ENCODE results near the gene ALDH4A1. TPM values are rescaled to one million over a fixed set of nuclear protein-coding genes. Genes with fewer than 3 reads are reported as not detected.

Gene ALDH4A1
- total RNA-seq, 1 experiment from 2014 or later = 31.0 TPM

DNA sequence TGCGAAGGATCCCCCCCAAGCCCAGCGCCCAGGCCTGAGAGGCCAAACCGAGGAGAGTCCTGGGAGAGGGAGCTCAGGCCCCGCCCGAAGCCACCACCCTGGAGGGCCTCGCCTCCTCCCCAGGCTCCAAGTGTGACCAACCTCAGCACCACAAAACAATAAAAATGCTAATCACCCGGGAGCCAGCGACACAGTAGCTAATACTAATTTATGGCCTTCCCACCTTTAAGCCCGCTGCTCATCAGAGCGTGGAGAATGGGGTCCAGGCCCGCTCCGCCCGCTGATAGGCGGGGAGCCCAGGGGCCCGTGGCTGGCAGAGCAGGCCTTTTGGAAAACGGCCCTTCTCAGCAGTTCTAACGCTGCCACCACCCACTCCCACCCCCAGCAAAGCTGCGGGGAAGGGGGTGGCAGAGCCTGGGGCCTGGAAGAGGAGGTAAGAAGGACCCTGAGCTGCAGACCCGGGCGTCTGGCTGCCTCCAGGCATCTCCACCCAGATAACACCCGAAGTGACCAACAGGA is 22.5 kb downstream of the ALDH4A1 start (continued):
- TF ChIP-seq ZNF219 (CRISPR knock-in tag; IDR thresholded peaks at IDR 0.05; ENCODE audit: borderline replicate concordance) (no peak), SOX15 (CRISPR knock-in tag; IDR thresholded peaks at IDR 0.05) (no peak), TCF7 (CRISPR knock-in tag; IDR thresholded peaks at IDR 0.05; ENCODE audit: low read depth) (no peak), RELA (CRISPR knock-in tag; IDR thresholded peaks at IDR 0.05; ENCODE audit: borderline replicate concordance) (no peak)
- TF ChIP-seq, protein P1, sequence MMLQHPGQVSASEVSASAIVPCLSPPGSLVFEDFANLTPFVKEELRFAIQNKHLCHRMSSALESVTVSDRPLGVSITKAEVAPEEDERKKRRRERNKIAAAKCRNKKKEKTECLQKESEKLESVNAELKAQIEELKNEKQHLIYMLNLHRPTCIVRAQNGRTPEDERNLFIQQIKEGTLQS (CRISPR knock-in tag; conservative IDR thresholded peaks at IDR 0.05) = no peak

DNA sequence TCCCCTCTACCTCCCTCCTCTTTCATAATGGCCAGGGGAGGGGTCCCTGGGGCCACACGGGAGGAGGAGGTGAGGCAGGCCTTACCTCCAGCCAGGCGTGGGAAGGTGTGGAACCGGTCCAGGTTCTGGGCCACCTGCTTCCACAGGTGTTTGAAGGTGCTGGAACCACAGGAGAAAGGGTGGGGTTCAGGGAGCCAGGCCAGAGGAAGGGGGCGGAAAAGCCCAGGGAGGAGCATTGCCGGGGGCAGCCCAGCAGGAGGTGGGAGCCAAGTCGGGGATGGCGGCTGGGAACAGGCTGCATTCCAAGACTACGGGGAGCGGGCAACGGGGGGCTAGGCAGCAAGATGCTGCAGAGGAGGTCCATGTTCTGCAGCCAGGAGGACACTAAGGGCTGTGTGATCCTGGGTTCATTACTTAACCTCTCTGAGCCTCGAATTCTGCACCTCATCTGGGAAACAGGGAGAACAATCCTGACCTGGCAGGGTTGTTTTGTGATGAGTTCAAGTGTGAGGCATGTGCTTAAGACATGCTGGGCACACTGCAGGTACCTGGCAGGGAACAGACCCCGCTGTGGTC is 23.1 kb downstream of the ALDH4A1 start:
- CTCF ChIA-PET = interaction anchor here (0.9 to 2.0 kb wide), 4 partner anchors 28 to 298 kb away, joined by 3 to 7 read pairs (median 5); no protein-coding TSS in a partner anchor
- no peak for ATAC-seq
- no peak overlapping the region for H3K4me3 Mint-ChIP-seq

More for the DNA sequence above, 23.1 kb downstream of the ALDH4A1 start:
- H3K9me3 Mint-ChIP-seq = no peaks in the 10 kb centered on the region
- POLR2A ChIA-PET = no interaction called here
- DNase-seq (ENCODE audit: low spot score) = no peak
- H3K4me1 Mint-ChIP-seq = no peaks in the 10 kb centered on the region; the same call in 1 of the 2 replicates
- no peak overlapping the region for H3K27ac Mint-ChIP-seq
- peaks cover 6% of the 10 kb centered on the region; the same call in 1 of the 2 replicates for H3K36me3 Mint-ChIP-seq
- TF ChIP-seq, protein P2, sequence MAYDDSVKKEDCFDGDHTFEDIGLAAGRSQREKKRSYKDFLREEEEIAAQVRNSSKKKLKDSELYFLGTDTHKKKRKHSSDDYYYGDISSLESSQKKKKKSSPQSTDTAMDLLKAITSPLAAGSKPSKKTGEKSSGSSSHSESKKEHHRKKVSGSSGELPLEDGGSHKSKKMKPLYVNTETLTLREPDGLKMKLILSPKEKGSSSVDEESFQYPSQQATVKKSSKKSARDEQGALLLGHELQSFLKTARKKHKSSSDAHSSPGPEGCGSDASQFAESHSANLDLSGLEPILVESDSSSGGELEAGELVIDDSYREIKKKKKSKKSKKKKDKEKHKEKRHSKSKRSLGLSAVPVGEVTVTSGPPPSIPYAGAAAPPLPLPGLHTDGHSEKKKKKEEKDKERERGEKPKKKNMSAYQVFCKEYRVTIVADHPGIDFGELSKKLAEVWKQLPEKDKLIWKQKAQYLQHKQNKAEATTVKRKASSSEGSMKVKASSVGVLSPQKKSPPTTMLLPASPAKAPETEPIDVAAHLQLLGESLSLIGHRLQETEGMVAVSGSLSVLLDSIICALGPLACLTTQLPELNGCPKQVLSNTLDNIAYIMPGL (CRISPR knock-in tag; IDR thresholded peaks at IDR 0.05) = no peak
- no peak for TF ChIP-seq ZNF317 (CRISPR knock-in tag; IDR thresholded peaks at IDR 0.05; ENCODE audit: borderline replicate concordance, low read depth)
- no peak for TF ChIP-seq GABPB1 (CRISPR knock-in tag; IDR thresholded peaks at IDR 0.05)
- TF ChIP-seq ZNF671 (CRISPR knock-in tag; IDR thresholded peaks at IDR 0.05) = no peak
- no peak for TF ChIP-seq RELA (CRISPR knock-in tag; IDR thresholded peaks at IDR 0.05; ENCODE audit: borderline replicate concordance)
- TF ChIP-seq NR1H2 (CRISPR knock-in tag; IDR thresholded peaks at IDR 0.05) = no peak
- no peak for TF ChIP-seq GRHL2 (CRISPR knock-in tag; IDR thresholded peaks at IDR 0.05; ENCODE audit: insufficient replicate concordance, severe bottlenecking)
- TF ChIP-seq TEAD1 (CRISPR knock-in tag; IDR thresholded peaks at IDR 0.05) = no peak
- TF ChIP-seq, protein P3, sequence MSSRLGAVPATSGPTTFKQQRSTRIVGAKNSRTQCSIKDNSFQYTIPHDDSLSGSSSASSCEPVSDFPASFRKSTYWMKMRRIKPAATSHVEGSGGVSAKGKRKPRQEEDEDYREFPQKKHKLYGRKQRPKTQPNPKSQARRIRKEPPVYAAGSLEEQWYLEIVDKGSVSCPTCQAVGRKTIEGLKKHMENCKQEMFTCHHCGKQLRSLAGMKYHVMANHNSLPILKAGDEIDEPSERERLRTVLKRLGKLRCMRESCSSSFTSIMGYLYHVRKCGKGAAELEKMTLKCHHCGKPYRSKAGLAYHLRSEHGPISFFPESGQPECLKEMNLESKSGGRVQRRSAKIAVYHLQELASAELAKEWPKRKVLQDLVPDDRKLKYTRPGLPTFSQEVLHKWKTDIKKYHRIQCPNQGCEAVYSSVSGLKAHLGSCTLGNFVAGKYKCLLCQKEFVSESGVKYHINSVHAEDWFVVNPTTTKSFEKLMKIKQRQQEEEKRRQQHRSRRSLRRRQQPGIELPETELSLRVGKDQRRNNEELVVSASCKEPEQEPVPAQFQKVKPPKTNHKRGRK (CRISPR knock-in tag; IDR thresholded peaks at IDR 0.05; ENCODE audit: borderline replicate concordance) = no peak
- TF ChIP-seq, protein P4, sequence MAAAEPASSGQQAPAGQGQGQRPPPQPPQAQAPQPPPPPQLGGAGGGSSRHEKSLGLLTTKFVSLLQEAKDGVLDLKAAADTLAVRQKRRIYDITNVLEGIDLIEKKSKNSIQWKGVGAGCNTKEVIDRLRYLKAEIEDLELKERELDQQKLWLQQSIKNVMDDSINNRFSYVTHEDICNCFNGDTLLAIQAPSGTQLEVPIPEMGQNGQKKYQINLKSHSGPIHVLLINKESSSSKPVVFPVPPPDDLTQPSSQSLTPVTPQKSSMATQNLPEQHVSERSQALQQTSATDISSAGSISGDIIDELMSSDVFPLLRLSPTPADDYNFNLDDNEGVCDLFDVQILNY (CRISPR knock-in tag; IDR thresholded peaks at IDR 0.05) = no peak
- TF ChIP-seq ZNF219 (CRISPR knock-in tag; IDR thresholded peaks at IDR 0.05; ENCODE audit: borderline replicate concordance) = no peak
- TF ChIP-seq, protein P5, sequence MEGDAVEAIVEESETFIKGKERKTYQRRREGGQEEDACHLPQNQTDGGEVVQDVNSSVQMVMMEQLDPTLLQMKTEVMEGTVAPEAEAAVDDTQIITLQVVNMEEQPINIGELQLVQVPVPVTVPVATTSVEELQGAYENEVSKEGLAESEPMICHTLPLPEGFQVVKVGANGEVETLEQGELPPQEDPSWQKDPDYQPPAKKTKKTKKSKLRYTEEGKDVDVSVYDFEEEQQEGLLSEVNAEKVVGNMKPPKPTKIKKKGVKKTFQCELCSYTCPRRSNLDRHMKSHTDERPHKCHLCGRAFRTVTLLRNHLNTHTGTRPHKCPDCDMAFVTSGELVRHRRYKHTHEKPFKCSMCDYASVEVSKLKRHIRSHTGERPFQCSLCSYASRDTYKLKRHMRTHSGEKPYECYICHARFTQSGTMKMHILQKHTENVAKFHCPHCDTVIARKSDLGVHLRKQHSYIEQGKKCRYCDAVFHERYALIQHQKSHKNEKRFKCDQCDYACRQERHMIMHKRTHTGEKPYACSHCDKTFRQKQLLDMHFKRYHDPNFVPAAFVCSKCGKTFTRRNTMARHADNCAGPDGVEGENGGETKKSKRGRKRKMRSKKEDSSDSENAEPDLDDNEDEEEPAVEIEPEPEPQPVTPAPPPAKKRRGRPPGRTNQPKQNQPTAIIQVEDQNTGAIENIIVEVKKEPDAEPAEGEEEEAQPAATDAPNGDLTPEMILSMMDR (IDR thresholded peaks at IDR 0.05) = no peak
- no peaks in the 10 kb centered on the region for H3K27me3 Mint-ChIP-seq (ENCODE audit: low read depth)
